ENCODE measurements around the gene RTTN. TPM values are rescaled to one million over a fixed set of nuclear protein-coding genes. Genes with fewer than 3 reads are reported as not detected.

RTTN gene
- total and polyA plus RNA-seq, 9 of the 15 experiments (the other 6 are each of a cell fraction or from before 2014, with no cell fraction given): 3.1 to 18.3 (median 10.6) TPM

DNA sequence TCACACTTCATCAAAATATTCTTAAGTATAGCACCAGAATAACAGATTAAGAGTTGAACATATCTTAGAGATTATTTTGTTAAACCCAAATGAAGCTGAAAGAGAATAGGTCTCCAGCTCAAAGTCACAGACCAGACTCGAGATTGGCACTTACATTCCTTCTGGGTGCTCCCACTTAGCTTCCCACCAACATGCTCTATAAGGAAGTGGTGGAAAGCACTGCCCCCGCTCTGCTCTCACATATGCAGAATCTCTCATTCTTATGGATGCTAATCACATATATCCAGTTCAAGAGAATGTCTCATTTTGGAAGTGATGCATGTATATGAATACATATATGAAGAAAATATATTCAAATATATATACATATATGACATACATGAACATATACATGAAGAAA is 186.4 kb downstream of the RTTN start:
- H3K4me1 ChIP-seq (replicated peaks in 1 of 2; ENCODE audit: control insufficient read depth in 2 of 2, insufficient read depth in 2 of 2, low read length in 2 of 2): peaks cover 0 to 3% of the 10 kb centered on the region in 2 experiments; a peak in 3 of 5 replicates
- no peak for ATAC-seq
- no peaks in the 10 kb centered on the region for H3K9me1 ChIP-seq (ENCODE audit: control insufficient read depth, insufficient read depth, low read length)
- no peak for TF ChIP-seq POLR2A (conservative IDR thresholded peaks at IDR 0.05)
- no peaks in the 10 kb centered on the region for H3K9me3 ChIP-seq (replicated peaks; ENCODE audit: control insufficient read depth, insufficient read depth, low read depth, low read length)
- H3K27me3 ChIP-seq (ENCODE audit: control insufficient read depth in 2 of 2, insufficient read depth in 2 of 2, low read length in 2 of 2): no peaks in the 10 kb centered on the region
- CTCF ChIA-PET (ENCODE audit: low intra/inter-chr PET ratio): no interaction called here
- no TSS peak for BruUV-seq (replicated peaks)
- WGBS (ENCODE audit: insufficient coverage, low coverage, missing lambda C conversion rate): 75% methylated on average over 2 of the region's 2 CpGs
- POLR2A ChIA-PET: no interaction called here
- no peaks in the 10 kb centered on the region for H3K79me2 ChIP-seq (ENCODE audit: control insufficient read depth, insufficient read depth, low read length)
- intact Hi-C loops (cut with micrococcal nuclease): no loop called here
- H3K27ac ChIP-seq (ENCODE audit: extremely low read depth, low read depth, low read length): no peak overlapping the region
- H3K9ac ChIP-seq (ENCODE audit: insufficient read depth in 1 of 2, low read depth in 2 of 2, low read length in 2 of 2): no peak overlapping the region
- no peak for FAIRE-seq
- no peak overlapping the region for H3K4me3 ChIP-seq
- no peak for DNase-seq (ENCODE audit: extremely low read depth in 1 of 4, low spot score in 3 of 4)
- in situ Hi-C loops (cut with MboI): no loop called here
- no peak overlapping the region for H3K4me2 ChIP-seq (ENCODE audit: insufficient read depth, low read length)
- H2AFZ ChIP-seq (ENCODE audit: low read depth, low read length): no peak overlapping the region
- H4K20me1 ChIP-seq (replicated peaks; ENCODE audit: control insufficient read depth, insufficient read depth, low read length): no peaks in the 10 kb centered on the region
- H3K36me3 ChIP-seq (ENCODE audit: control insufficient read depth, insufficient read depth, low read length): peaks cover 11% of the 10 kb centered on the region; the same call in 1 of the 3 replicates

DNA sequence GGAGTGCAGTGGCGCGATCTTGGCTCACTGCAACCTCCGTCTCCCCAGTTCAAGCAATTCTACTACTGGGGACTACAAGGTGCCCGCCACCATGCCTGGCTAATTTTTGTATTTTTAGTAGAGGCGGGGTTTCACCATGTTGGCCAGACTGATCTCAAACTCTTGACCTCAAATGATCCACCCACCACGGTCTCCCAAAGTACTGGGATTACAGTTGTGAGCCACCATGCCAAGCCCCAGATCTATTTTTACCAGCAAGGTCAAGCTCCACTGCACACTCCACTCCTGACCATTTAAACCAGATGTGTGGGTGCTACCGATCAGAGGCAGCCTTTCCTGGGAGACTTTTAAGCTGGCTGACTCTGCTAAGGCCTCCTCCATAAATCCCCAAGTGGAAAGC is 190.4 kb downstream of the RTTN start:
- POLR2A ChIA-PET: interaction anchor here (1.4 kb wide), 1 partner anchor 10 kb away, joined by 5 read pairs; no protein-coding TSS in a partner anchor
- no peaks in the 10 kb centered on the region for H3K9me3 ChIP-seq (replicated peaks; ENCODE audit: control insufficient read depth, insufficient read depth, low read depth, low read length)
- TF ChIP-seq FOXA1 (IDR thresholded peaks at IDR 0.05; ENCODE audit: borderline replicate concordance) (no peak), ZNF76 (CRISPR knock-in tag; IDR thresholded peaks at IDR 0.05; ENCODE audit: borderline replicate concordance) (no peak), DDX20 (tag; IDR thresholded peaks at IDR 0.05; ENCODE audit: low read depth) (no peak), RBFOX2 (IDR thresholded peaks at IDR 0.05; ENCODE audit: low read depth, low read length) (no peak), CBX8 (IDR thresholded peaks at IDR 0.05; ENCODE audit: borderline replicate concordance, extremely low read depth, low read depth, low read length, poor library complexity, severe bottlenecking) (no peak), FOXK2 (conservative IDR thresholded peaks at IDR 0.05 in 1 of 2, IDR thresholded peaks at IDR 0.05 in 1 of 2; ENCODE audit: low read depth in 2 of 2) (no peak), SMARCC2 (IDR thresholded peaks at IDR 0.05; ENCODE audit: low read depth) (no peak), CREB3 (tag; conservative IDR thresholded peaks at IDR 0.05; ENCODE audit: low read depth) (no peak), BCL6 (CRISPR knock-in tag; IDR thresholded peaks at IDR 0.05) (no peak)
- TF ChIP-seq, protein P1, sequence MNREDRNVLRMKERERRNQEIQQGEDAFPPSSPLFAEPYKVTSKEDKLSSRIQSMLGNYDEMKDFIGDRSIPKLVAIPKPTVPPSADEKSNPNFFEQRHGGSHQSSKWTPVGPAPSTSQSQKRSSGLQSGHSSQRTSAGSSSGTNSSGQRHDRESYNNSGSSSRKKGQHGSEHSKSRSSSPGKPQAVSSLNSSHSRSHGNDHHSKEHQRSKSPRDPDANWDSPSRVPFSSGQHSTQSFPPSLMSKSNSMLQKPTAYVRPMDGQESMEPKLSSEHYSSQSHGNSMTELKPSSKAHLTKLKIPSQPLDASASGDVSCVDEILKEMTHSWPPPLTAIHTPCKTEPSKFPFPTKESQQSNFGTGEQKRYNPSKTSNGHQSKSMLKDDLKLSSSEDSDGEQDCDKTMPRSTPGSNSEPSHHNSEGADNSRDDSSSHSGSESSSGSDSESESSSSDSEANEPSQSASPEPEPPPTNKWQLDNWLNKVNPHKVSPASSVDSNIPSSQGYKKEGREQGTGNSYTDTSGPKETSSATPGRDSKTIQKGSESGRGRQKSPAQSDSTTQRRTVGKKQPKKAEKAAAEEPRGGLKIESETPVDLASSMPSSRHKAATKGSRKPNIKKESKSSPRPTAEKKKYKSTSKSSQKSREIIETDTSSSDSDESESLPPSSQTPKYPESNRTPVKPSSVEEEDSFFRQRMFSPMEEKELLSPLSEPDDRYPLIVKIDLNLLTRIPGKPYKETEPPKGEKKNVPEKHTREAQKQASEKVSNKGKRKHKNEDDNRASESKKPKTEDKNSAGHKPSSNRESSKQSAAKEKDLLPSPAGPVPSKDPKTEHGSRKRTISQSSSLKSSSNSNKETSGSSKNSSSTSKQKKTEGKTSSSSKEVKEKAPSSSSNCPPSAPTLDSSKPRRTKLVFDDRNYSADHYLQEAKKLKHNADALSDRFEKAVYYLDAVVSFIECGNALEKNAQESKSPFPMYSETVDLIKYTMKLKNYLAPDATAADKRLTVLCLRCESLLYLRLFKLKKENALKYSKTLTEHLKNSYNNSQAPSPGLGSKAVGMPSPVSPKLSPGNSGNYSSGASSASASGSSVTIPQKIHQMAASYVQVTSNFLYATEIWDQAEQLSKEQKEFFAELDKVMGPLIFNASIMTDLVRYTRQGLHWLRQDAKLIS (CRISPR knock-in tag; IDR thresholded peaks at IDR 0.05): no peak

More for the DNA sequence above, 190.4 kb downstream of the RTTN start:
- intact Hi-C loops (cut with micrococcal nuclease): no loop called here
- no peak overlapping the region for H3K4me2 ChIP-seq (ENCODE audit: insufficient read depth, low read length)
- no peaks in the 10 kb centered on the region for H3K9me1 ChIP-seq (ENCODE audit: control insufficient read depth, insufficient read depth, low read length)
- no peak overlapping the region for H3K4me3 ChIP-seq
- in situ Hi-C loops (cut with MboI): no loop called here
- no peak overlapping the region for H3K27ac ChIP-seq (ENCODE audit: extremely low read depth, low read depth, low read length)
- no peak for ATAC-seq
- H3K36me3 ChIP-seq (ENCODE audit: control insufficient read depth, insufficient read depth, low read length): peaks cover 4% of the 10 kb centered on the region; the same call in 1 of the 3 replicates
- H4K20me1 ChIP-seq (replicated peaks; ENCODE audit: control insufficient read depth, insufficient read depth, low read length): no peaks in the 10 kb centered on the region
- BruUV-seq (replicated peaks): no TSS peak
- H3K79me2 ChIP-seq (ENCODE audit: control insufficient read depth, insufficient read depth, low read length): no peaks in the 10 kb centered on the region
- H3K4me1 ChIP-seq (replicated peaks in 1 of 2; ENCODE audit: control insufficient read depth in 2 of 2, insufficient read depth in 2 of 2, low read length in 2 of 2): no peaks in the 10 kb centered on the region; a peak in 1 of 5 replicates
- no peak overlapping the region for H2AFZ ChIP-seq (ENCODE audit: low read depth, low read length)
- H3K9ac ChIP-seq (ENCODE audit: insufficient read depth in 1 of 2, low read depth in 2 of 2, low read length in 2 of 2): no peak overlapping the region
- FAIRE-seq: no peak
- no peak for DNase-seq (ENCODE audit: extremely low read depth in 1 of 4, low spot score in 3 of 4)
- CTCF ChIA-PET (ENCODE audit: low intra/inter-chr PET ratio): no interaction called here
- H3K27me3 ChIP-seq (ENCODE audit: control insufficient read depth in 2 of 2, insufficient read depth in 2 of 2, low read length in 2 of 2): no peaks in the 10 kb centered on the region
- WGBS (ENCODE audit: insufficient coverage, low coverage, missing lambda C conversion rate): 92% methylated on average over 6 of the region's 7 CpGs
